Stimulated activated CD8-positive, alpha-beta memory T cell treated with anti-CD3 and anti-CD28 coated beads, Interleukin-4, amount 100 ng/mL, for 24 hours (primary cell): ENCODE measurements around the gene SCAMP3.
"Not testable (repeated sequence)": the region's sequence is repeated elsewhere in the genome, so short reads cannot be mapped to it uniquely, and the experiment has no call there.

Experiments used
- DNase-seq: peaks from one replicate; pipeline ENCODE4 v3.0.0-alpha.2; 2020; ENCODE audit warnings: low read depth

The SCAMP3 gene

DNA sequence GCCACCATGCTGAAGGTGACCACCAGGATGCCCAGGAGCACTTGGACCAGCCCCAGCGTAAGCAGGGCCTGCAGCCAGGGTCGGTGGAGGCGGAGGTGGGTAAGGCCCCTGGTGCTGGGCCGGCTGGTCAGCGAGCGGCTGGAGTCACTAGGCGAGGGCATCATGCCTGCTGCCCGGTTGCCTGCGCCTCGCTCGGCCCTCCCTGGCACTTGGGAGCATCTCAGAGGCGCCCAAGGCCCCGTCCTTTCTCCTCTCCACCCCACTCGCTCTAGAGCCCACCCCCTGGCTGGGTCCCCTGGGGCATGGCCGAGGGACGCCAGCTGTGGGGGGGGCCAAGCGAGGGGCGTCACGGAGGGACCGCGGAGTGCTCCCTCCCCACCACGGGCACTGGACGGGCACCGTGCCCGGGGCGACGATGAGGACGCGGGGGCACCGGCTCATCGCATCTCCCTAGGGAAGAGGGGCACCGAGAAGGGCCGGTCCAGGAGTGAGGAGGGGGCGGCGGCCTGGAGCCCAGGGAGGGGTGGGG is 7.4 kb downstream of the SCAMP3 start:
- DNase-seq = no peak

- no peak for DNase-seq
These were observed 7.9 kb downstream of the SCAMP3 start for GRCh38 chr1:155254228-155254713.

DNA sequence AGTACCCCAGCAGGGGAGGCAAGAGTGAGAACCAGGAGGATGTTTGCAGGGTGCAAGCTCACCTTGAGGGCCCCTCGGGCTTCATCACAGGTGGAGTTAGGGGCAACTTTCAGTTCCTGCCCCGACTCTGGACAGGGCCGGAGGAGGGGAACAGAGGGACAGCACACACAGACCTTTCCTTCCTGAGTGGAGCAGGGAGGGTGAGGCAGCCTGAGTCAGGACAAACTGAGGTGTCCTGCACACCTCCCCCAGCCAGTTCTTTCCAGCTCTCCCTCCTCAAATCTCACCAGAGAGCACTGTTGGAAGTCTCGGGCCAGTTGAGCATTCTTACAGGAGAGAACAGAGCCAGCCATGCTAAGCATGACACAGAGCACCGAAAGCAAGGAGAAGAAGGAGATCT is 8.4 kb downstream of the SCAMP3 start:
- no peak for DNase-seq

DNA sequence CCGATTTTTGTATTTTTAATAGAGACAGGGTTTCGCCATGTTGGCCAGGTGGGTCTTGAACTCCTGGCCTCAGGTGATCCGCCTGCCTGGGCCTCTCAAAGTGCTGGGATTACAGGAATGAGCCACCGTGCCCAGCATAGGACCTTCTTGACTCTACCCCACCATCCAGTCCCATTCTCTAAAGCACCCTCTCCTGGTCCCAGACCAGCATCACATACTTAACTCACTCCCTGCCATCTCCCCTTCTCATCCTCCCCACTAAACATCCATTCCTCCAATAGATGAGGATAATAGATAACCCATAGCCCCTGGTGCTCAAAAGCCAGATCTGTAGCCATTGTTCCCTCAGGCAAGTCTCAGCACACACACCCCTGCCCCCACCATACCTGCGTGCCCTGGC is 9.0 kb downstream of the SCAMP3 start:
- DNase-seq = no peak

GRCh38 chr1:155251566-155251965 is 10.6 kb downstream of the SCAMP3 start:
- DNase-seq = no peak

DNA sequence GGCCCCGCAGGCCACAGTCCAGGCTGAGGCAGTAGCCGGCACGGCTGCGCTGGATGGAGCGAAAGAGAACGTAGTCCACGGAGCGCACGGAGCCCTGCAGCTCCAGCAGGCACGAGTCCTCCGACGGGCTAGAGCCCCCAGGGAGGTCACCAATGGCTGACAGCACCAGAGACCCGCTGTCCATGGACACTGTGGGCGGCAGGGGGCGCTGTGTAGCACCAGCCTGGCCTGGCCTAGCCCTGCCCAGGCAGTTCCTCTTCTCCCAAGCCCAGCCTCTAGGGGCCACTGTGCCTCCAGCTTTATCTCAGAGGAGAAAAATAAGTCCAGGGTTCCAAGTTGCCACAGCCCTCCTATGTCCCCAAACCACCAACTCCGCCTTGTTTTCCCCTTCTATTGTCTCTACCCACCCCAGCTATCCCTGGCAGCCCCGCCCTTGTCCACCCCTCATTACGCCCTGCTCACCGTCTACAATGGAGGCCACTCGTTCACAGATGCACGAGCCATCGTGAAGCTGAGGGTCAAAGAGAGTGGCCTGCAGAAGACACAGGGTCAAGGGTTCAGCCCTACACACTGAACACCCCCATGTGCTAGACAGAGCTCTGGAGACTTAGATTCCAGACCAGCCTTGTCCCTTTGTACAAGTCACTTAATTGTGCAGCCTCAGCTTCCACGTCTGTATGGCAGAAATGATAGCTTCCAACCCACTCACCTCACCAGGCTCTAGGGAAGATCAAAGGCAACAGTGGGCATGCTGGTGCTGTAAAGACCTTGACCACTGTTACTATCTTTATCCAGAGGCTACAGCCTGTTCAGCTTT is 11.3 kb downstream of the SCAMP3 start:
- DNase-seq = peak; percentile 95

DNA sequence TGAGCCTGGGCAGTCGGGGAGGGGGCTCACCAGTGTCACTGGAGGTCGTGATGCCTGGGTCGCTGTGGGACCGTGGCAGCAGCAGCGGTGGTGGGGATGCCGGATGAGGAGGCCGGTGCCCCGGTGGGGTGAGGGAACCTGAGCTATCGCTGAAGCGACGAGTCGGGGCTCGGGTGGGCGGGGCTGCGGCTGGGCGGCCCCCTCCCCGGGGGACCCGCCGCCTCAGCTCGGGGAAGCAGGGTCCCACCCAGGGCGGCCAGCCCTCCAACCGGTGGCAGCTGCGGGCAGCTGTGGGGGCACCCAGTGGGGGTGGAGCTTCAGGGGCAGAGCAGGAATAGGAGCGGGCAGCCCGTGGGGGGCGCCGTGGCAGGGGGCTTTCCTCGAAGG is 11.9 kb downstream of the SCAMP3 start:
- DNase-seq = no peak

- no peak for DNase-seq
These were observed 14.2 kb downstream of the SCAMP3 start for GRCh38 chr1:155247667-155248553.

GRCh38 chr1:155246796-155247195 is 15.4 kb downstream of the SCAMP3 start:
- not testable (repeated sequence) for DNase-seq

GRCh38 chr1:155245163-155245524 is 17.0 kb downstream of the SCAMP3 start:
- DNase-seq = no peak

- peak; percentile 93 for DNase-seq
These were observed 17.6 kb downstream of the SCAMP3 start for GRCh38 chr1:155244368-155245162.

DNA sequence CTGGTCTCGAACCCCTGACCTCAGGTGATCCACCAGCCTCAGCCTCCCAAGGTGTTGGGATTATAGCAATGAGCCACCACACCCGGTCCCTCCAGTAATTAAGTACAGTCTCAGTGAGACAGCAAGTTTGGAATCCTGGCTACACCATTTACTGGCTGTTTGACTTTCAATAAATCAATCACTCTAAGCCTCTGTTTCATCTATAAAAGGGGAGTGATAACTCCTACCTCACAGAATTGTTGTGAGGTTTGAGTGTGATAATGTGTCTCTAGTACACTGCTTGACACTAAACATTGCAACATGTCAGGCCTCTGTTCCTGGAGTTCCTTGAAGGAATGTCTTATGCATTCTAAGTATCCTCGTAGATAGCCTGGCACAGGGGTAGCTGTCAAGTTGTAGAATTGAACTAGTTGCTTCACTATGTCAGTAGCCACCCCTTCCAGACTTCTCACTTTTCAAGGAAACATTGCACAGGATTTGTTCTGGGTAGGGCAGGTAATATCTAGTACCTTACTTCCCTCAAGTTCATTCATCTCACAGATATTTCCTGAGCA is 19.3 kb downstream of the SCAMP3 start:
- no peak for DNase-seq

GRCh38 chr1:155241841-155242264 is 20.3 kb downstream of the SCAMP3 start:
- no peak for DNase-seq

GRCh38 chr1:155241069-155241679 is 21.0 kb downstream of the SCAMP3 start:
- DNase-seq = no peak

- DNase-seq = no peak
These were observed 25.7 kb downstream of the SCAMP3 start for GRCh38 chr1:155236451-155236850.

GRCh38 chr1:155235375-155235774 is 26.8 kb downstream of the SCAMP3 start:
- not testable (repeated sequence) for DNase-seq

- not testable (repeated sequence) for DNase-seq
These were observed 28.7 kb downstream of the SCAMP3 start for GRCh38 chr1:155233502-155233901.

- not testable (repeated sequence) for DNase-seq
These were observed 29.9 kb downstream of the SCAMP3 start for GRCh38 chr1:155232001-155232978.

DNA sequence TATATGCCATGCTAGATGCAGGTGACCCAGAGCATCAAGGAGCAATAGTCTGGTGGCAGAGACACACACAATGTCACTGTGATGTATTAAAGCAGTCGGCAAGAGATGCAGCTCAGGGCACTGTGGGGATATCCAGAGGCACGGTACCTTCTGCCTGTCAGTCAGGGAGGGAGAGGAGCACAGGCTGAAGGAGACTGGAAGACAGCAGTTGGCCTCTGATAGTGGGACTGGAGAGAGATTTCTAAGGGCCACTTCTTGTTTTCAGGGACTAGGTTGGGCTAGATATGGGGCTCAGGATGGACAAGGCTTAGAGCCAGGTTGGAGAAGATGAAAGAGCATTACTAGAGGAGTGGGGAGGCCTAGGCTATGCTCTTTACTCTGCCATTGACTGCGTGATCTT is 30.9 kb downstream of the SCAMP3 start:
- not testable (repeated sequence) for DNase-seq

GRCh38 chr1:155228096-155228427 is 34.1 kb downstream of the SCAMP3 start:
- DNase-seq = no peak
